HG03103 (cell line): ENCODE measurements around the gene ANXA4.
A peak's percentile ranks its signal among the peaks of the same experiment; 100 is the strongest.

Source experiments
- ATAC-seq: cut with Tn5 transposase; IDR thresholded peaks from one replicate; pipeline ENCODE4 v1.9.1; 2021; ENCODE audit warnings: low read depth; ENCODE audit not compliant: unreplicated experiment

Gene ANXA4

GRCh38 chr2:69741575-69742321 is at the start of gene ANXA4:
TSS of gene ANXA4 (plus strand) at chr2:69742134. CDS start at chr2:69781566, 39,432 bp downstream.
- peak; percentile 65 for ATAC-seq

GRCh38 chr2:69692424-69692823 is 49.5 kb upstream of the ANXA4 start:
- no peak for ATAC-seq

- ATAC-seq, result no peak
These were observed 48.7 kb upstream of the ANXA4 start for GRCh38 chr2:69693059-69693774.

GRCh38 chr2:69693775-69694450 is 48.0 kb upstream of the ANXA4 start:
- ATAC-seq, result no peak

GRCh38 chr2:69694894-69695849 is 46.8 kb upstream of the ANXA4 start:
- no peak for ATAC-seq

GRCh38 chr2:69695850-69696216 is 46.1 kb upstream of the ANXA4 start:
- ATAC-seq, result no peak

GRCh38 chr2:69700381-69700780 is 41.6 kb upstream of the ANXA4 start:
- ATAC-seq, result no peak

GRCh38 chr2:69701100-69701945 is 40.6 kb upstream of the ANXA4 start:
- no peak for ATAC-seq

- no peak for ATAC-seq
These were observed 38.7 kb upstream of the ANXA4 start for GRCh38 chr2:69703189-69703588.

GRCh38 chr2:69704446-69704845 is 37.5 kb upstream of the ANXA4 start:
- no peak for ATAC-seq

GRCh38 chr2:69709290-69709689 is 32.6 kb upstream of the ANXA4 start:
- no peak for ATAC-seq

GRCh38 chr2:69711971-69712370 is 30.0 kb upstream of the ANXA4 start:
- no peak for ATAC-seq

GRCh38 chr2:69714024-69714423 is 27.9 kb upstream of the ANXA4 start:
- no peak for ATAC-seq

- peak; percentile 91 for ATAC-seq
These were observed 27.3 kb upstream of the ANXA4 start for GRCh38 chr2:69714539-69715220.

GRCh38 chr2:69715964-69716363 is 26.0 kb upstream of the ANXA4 start:
- no peak for ATAC-seq

GRCh38 chr2:69716555-69717120 is 25.3 kb upstream of the ANXA4 start:
- no peak for ATAC-seq

GRCh38 chr2:69717186-69717585 is 24.7 kb upstream of the ANXA4 start:
- ATAC-seq, result no peak

GRCh38 chr2:69717861-69718273 is 24.1 kb upstream of the ANXA4 start:
- no peak for ATAC-seq
